Breast epithelium (tissue), 3 donors: ENCODE results near the gene CCDC183.

Source experiments
- CTCF ChIP-seq, 3 donors: fragments of 450-650 bp; IDR thresholded peaks; one replicate each; pipeline ENCODE4 v1.5.1; 2016 to 2017; ENCODE audit warnings: antibody characterized with exemption in 3 of 3, mild to moderate bottlenecking in 3 of 3, moderate library complexity in 3 of 3
- POLR2A ChIP-seq: fragments of 450-650 bp; IDR thresholded peaks from one replicate; pipeline ENCODE4 v1.6.1; 2016; ENCODE audit warnings: antibody characterized with exemption, mild to moderate bottlenecking, moderate library complexity

- no peak for TF ChIP-seq CTCF (IDR thresholded peaks at IDR 0.05)
- no peak for TF ChIP-seq POLR2A
Observed at GRCh38 chr9:136765041-136765440, 31.1 kb upstream of the CCDC183 start.
